ENCODE results near the gene REX1BD.

- TF ChIP-seq CTCF (IDR thresholded peaks at IDR 0.05): no peak
- TF ChIP-seq POLR2A (IDR thresholded peaks at IDR 0.05): no peak
These were observed 28.9 kb upstream of the REX1BD start for GRCh38 chr19:18559685-18560084.

Measured in uterus (tissue), 2 donors.